CD4-positive, alpha-beta T cell (primary cell): ENCODE data around the gene VWA1. TPM values are rescaled to one million over a fixed set of nuclear protein-coding genes. Genes with fewer than 3 reads are reported as not detected.
"Not testable (repeated sequence)": the region's sequence is repeated elsewhere in the genome, so short reads cannot be mapped to it uniquely, and the experiment has no call there.

Source experiments
- ATAC-seq: fragments of 200-7000 bp; cut with Tn5 transposase; one replicate; pipeline ENCODE4 v1.10.0; 2022; ENCODE audit warnings: mild to moderate bottlenecking; ENCODE audit not compliant: poor library complexity
- CTCF ChIA-PET: fragments of 350-600 bp; sonication (Branson Sonifier 250); formaldehyde crosslinking; loops from one replicate; lab custom pipeline; 2021; ENCODE audit warnings: antibody characterized with exemption, inconsistent platforms; lab: Charles Lee
- POLR2A ChIA-PET: fragments of 350-600 bp; sonication (Branson Sonifier 250); formaldehyde crosslinking; loops from one replicate; lab custom pipeline; 2021; ENCODE audit warnings: antibody characterized with exemption, inconsistent platforms; lab: Charles Lee
- DNase-seq, 14 experiments: peaks; one replicate each; pipeline ENCODE4 v3.0.0-alpha.2; 2013 to 2020; ENCODE audit warnings: mixed read lengths in 2 of 14
- H3K27ac ChIP-seq, 2 donors: one replicate each; pipeline versions ENCODE4 v1.5.1 to v1.7.0; 2013; ENCODE audit warnings: low read length in 2 of 2, low read depth in 1 of 2, mild to moderate bottlenecking in 1 of 2
- H3K27me3 ChIP-seq, 2 experiments: 1 replicate in 1 of 2; 2 replicates in 1 of 2; pipeline versions ENCODE4 v1.6.1 to v1.7.0; 2013; ENCODE audit warnings: low read length in 2 of 2, control low read depth in 1 of 2, mild to moderate bottlenecking in 1 of 2, moderate library complexity in 1 of 2; ENCODE audit not compliant: insufficient read depth in 2 of 2, control insufficient read depth in 1 of 2
- H3K36me3 ChIP-seq: one replicate; pipeline ENCODE4 v1.6.1; 2013; ENCODE audit warnings: low read length, control low read depth; ENCODE audit not compliant: insufficient read depth
- H3K4me1 ChIP-seq: one replicate; pipeline ENCODE4 v1.6.1; 2013; ENCODE audit warnings: low read length, control low read depth; ENCODE audit not compliant: insufficient read depth
- H3K4me3 ChIP-seq: one replicate; pipeline ENCODE4 v1.5.1; 2013; ENCODE audit warnings: mild to moderate bottlenecking, low read length, moderate library complexity
- H3K9me3 ChIP-seq, 2 experiments: 1 replicate in 1 of 2; 2 replicates in 1 of 2; pipeline versions ENCODE4 v1.6.1 to v1.7.0; 2013; ENCODE audit warnings: low read length in 2 of 2, mild to moderate bottlenecking in 2 of 2, control low read depth in 1 of 2, moderate library complexity in 1 of 2; ENCODE audit not compliant: control insufficient read depth in 1 of 2, insufficient read depth in 1 of 2
- H3K27ac Mint-ChIP-seq: one replicate; pipeline ENCODE4 v1.8.0; 2020; ENCODE audit warnings: mixed read lengths
- H3K27me3 Mint-ChIP-seq: one replicate; pipeline ENCODE4 v1.8.0; 2021; ENCODE audit warnings: mixed read lengths
- H3K36me3 Mint-ChIP-seq: one replicate; pipeline ENCODE4 v1.8.0; 2021; ENCODE audit warnings: low read depth, mixed read lengths
- H3K4me1 Mint-ChIP-seq: one replicate; pipeline ENCODE4 v1.8.0; 2021; ENCODE audit warnings: low read depth, mixed read lengths
- H3K4me3 Mint-ChIP-seq: one replicate; pipeline ENCODE4 v1.8.0; 2020; ENCODE audit warnings: mild to moderate bottlenecking, mixed read lengths
- H3K9me3 Mint-ChIP-seq: one replicate; pipeline ENCODE4 v1.8.0; 2020; ENCODE audit warnings: mixed read lengths
- CTCF ChIP-seq: fragments of 200-600 bp; IDR thresholded peaks from one replicate; pipeline ENCODE4 v1.8.0; 2022; ENCODE audit warnings: antibody characterized with exemption, mild to moderate bottlenecking
- intact Hi-C, 2 experiments: fragments of 100-400 bp; cut with DNase I in 1 of 2; cut with micrococcal nuclease in 1 of 2; formaldehyde crosslinking; loops; one replicate each; pipeline versions ENCODE4 v1.15.1 to v1.9.0; 2023 to 2025; cut with DNase I, micrococcal nuclease
- total RNA-seq, 174 experiments: library from RNA in 2 of 174; stranded (reverse) in 2 of 174; gene quantifications; one replicate each; pipeline ENCODE4 v1.2.3 and lab custom pipeline; 2021 to 2026

Gene VWA1
- total RNA-seq, 2 experiments from 2014 or later: not detected

- peak in 5 of 14 experiments; percentile 19 to 68 (median 31) for DNase-seq
- H3K4me3 Mint-ChIP-seq: peak overlapping the region; percentile 84
- ATAC-seq: no peak
- peak overlapping the region; percentile 86 for H3K27ac Mint-ChIP-seq
- no peaks in the 10 kb centered on the region for H3K9me3 ChIP-seq
- CTCF ChIA-PET: no interaction called here
- no peaks in the 10 kb centered on the region for H3K9me3 Mint-ChIP-seq
- peak; percentile 34 for TF ChIP-seq CTCF
- peaks cover 64% of the 10 kb centered on the region for H3K36me3 ChIP-seq
- intact Hi-C loops: no loop called here
- no peaks in the 10 kb centered on the region for H3K27me3 Mint-ChIP-seq
- no peaks in the 10 kb centered on the region for H3K27me3 ChIP-seq
- H3K4me1 ChIP-seq: peaks cover 64% of the 10 kb centered on the region
- H3K4me1 Mint-ChIP-seq: peaks cover 52% of the 10 kb centered on the region
- H3K36me3 Mint-ChIP-seq: peaks cover 79% of the 10 kb centered on the region
- H3K4me3 ChIP-seq: no peak overlapping the region
- POLR2A ChIA-PET: interaction anchor here (0.6 to 2.1 kb wide), 2 partner anchors 27 to 802 kb away, joined by 3 to 9 read pairs; partner anchors contain the start of gene AURKAIP1
- H3K27ac ChIP-seq: no peak overlapping the region
Observed at GRCh38 chr1:1402072-1402900, 33.2 kb upstream of the VWA1 start.

GRCh38 chr1:1402901-1403392 is 32.5 kb upstream of the VWA1 start:
- Mint-ChIP-seq H3K36me3 (peaks cover 74% of the 10 kb centered on the region), H3K27ac (peak overlapping the region; percentile 86), H3K4me1 (peaks cover 50% of the 10 kb centered on the region), H3K4me3 (peak overlapping the region; percentile 94)
- POLR2A ChIA-PET: interaction anchor here (0.6 to 2.1 kb wide), 2 partner anchors 28 to 801 kb away, joined by 3 to 9 read pairs; partner anchors contain the start of gene AURKAIP1
- H3K27me3 ChIP-seq, intact Hi-C loops, H3K9me3 ChIP-seq, H3K4me3 ChIP-seq, H3K27ac ChIP-seq, H3K27me3 Mint-ChIP-seq, DNase-seq, ATAC-seq, H3K9me3 Mint-ChIP-seq: not testable (repeated sequence)
- CTCF ChIA-PET: interaction anchor here (0.7 kb wide), 1 partner anchor 12 kb away, joined by 3 read pairs; no protein-coding TSS in a partner anchor
- Histone ChIP-seq H3K4me1 (peaks cover 62% of the 10 kb centered on the region), H3K36me3 (peaks cover 58% of the 10 kb centered on the region)

- Mint-ChIP-seq H3K27me3 (no peaks in the 10 kb centered on the region), H3K4me3 (peak overlapping the region; percentile 94), H3K4me1 (peaks cover 50% of the 10 kb centered on the region), H3K36me3 (peaks cover 68% of the 10 kb centered on the region), H3K9me3 (no peaks in the 10 kb centered on the region), H3K27ac (peak overlapping the region; percentile 78)
- Histone ChIP-seq H3K4me1 (peaks cover 61% of the 10 kb centered on the region), H3K27ac (no peak overlapping the region), H3K4me3 (no peak overlapping the region), H3K36me3 (peaks cover 56% of the 10 kb centered on the region), H3K27me3 (no peaks in the 10 kb centered on the region), H3K9me3 (no peaks in the 10 kb centered on the region)
- CTCF ChIA-PET: interaction anchor here (0.7 to 1.4 kb wide), 2 partner anchors 13 to 101 kb away, joined by 3 read pairs; no protein-coding TSS in a partner anchor
- POLR2A ChIA-PET: no interaction called here
- no peak for ATAC-seq
- DNase-seq: no peak
- TF ChIP-seq CTCF: no peak
- intact Hi-C loops: no loop called here
Observed at GRCh38 chr1:1403653-1404052, 31.8 kb upstream of the VWA1 start.
